GM21526 (cell line): ENCODE results near the gene INO80C.
A peak's percentile ranks its signal among the peaks of the same experiment; 100 is the strongest.

Experiments used
- ATAC-seq: cut with Tn5 transposase; IDR thresholded peaks from one replicate; pipeline ENCODE4 v1.9.1; 2021; ENCODE audit warnings: moderate library complexity; ENCODE audit not compliant: unreplicated experiment, low FRiP score

The INO80C gene

GRCh38 chr18:35497370-35498197, at the start of gene INO80C:
TSS of gene INO80C (minus strand) at chr18:35497960. CDS start at chr18:35497874, 86 bp downstream.
- peak; percentile 93 for ATAC-seq

DNA sequence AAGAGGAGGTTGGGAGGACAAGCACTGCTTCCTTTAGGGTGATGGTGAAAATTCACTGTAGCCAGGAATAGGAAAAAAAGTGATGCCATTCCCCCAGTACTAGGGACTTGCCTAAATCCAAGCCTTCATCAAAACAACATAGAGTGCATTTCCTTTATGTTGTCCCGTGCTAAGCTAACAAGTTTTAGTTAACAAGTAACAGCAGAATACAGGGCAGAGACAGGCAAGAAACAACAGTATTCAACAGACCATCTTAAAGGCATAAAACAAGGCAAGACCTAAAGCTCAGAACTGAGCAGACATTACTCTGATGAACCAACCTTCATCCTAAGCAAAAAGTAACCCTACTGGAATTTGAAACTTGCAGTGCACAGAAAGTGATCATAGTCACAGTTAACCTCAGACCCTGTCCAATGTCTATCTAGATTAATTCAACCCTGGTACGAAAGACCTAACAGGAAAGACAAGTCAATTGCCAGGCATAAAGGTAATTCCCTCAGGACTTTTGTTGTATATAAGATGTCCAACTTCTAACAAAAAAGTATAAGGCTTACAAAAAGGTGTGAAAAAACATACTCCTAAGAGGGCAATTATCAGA, 49.3 kb upstream of the INO80C start:
- no peak for ATAC-seq

GRCh38 chr18:35542356-35542755, 44.6 kb upstream of the INO80C start:
- no peak for ATAC-seq

GRCh38 chr18:35535297-35535696, 37.5 kb upstream of the INO80C start:
- ATAC-seq: no peak

GRCh38 chr18:35533916-35534405, 36.2 kb upstream of the INO80C start:
- no peak for ATAC-seq

DNA sequence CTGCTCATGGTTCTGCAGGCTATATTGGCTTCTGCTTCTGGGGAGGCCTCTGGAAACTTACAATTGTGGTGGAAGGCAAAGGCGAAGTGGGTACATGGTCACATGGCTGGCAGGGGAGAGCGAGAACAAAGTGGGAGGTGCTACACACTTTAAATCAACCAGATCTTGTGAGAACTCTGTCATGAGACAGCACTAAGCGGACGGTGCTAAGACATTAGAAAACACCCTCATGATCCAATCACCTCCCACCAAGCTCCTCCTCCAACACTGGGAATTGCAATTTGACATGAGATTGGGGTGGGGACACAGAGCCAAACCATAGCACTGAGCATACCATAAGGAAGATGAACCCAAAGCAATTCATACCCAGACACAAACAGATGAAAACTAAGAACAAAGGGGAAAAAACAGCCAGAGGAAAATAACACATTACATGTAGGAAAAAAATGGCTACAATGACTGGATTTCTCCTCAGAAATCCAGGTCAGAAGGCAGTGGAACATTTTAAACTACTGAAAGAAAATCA, 31.1 kb upstream of the INO80C start:
- ATAC-seq: no peak

- ATAC-seq: no peak
Observed at GRCh38 chr18:35526495-35527059, 28.8 kb upstream of the INO80C start.

DNA sequence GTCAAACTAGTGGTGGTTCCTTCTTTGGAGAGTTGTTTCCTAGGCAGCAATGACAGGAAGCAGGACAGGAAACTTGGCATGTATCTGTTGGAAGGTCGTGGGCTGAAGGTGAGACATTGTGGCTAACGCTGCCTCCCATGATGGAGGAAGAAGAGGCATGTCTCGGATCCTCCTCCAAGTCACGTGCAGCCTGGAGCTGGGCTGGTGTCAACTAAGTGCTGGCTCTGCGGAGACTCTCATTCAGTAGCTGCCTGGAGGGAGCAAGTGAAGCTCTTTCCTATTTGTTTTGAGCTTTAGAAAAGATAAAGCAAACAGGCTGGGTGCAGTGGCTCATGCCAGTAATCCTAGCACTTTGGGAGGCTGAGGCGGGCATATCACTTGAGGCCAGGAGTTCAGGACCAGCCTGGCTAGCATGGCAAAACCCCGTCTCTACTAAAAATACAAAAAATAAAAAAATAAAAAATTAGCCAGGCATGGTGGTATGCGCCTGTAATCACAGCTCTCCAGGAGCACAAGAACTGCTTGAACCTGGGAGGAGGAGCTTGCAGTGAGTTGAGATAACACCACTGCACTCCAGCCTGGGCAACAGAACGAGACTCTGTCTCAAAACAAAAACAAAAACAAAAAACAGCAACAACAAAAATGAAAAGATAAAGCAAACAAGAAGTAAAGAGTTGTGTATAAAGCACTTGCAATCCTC, 28.2 kb upstream of the INO80C start:
- no peak for ATAC-seq

DNA sequence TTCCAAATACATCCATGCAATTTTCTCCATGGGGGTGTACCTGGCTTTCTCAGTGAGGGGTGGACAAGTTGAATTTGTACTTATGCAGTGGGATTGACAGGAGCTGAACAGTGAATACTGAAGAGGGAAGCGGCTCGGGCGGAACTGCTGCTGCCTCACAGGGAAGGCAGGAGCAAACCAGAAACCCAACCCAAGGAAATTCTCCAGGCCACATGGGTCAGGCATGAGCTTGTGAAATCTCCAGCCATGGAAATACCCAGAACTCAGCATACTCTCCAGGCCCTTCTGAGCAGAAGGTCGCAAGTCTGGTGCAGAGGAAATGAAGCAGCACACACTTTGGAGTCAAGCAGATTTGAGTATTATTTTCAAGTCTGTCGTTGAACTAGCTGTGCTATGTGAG, 26.5 kb upstream of the INO80C start:
- no peak for ATAC-seq

- no peak for ATAC-seq
Observed at GRCh38 chr18:35522130-35522959, 24.6 kb upstream of the INO80C start.

DNA sequence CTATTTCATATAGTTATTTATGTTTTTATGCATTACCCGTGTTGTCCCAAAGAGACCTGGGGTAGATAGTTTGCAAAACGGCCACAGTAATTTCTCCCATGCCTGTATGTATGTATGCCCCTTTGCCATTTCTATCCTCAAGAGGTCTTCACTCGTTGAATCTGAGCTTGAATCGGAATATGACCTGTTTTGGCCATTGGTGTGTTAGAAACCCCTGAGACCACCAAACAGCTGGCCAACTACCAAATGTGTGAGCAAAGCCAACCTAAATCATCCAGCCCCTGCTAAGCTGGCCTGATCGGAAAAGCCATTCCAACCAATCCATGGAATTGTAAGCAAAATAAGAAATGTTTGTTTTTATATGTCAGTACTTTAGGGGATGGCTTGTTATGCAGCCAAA, 23.4 kb upstream of the INO80C start:
- no peak for ATAC-seq

DNA sequence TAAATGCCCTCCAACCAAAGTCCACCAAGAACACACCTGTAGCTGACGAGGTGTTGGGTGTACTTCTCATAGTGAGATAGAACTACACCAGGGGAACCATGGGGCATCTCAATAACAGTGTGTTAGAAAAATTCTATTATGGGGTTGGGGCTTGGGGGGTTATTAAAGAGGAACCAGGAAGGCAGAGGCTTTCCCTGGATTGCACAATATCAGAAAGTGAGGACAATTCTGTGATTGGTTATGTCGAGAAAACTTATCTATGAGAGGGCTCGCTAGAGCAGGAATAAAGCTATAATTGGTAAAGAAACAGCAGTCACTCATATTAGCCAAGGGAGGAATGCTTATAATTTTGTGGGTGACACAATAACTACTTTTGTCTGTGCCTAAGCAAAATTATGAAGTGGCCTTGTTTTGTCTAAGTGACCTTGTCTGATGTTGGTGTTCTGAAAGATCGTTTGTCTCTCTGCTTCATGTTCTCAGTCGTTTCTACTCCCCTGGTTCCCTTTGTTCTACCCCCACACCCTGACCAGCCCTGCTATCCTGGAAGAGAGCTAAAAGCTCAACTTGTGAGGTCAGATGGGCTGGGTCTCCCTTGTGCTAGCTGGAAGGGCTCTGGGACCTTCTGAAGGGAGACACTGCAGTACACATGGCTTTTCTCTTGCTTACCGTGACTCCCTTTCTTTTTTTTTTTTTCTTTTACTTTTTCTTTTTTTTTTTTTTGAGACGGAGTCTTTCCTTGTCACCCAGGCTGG, 21.6 kb upstream of the INO80C start:
- ATAC-seq: no peak

GRCh38 chr18:35517715-35518114, 20.0 kb upstream of the INO80C start:
- ATAC-seq: no peak

- ATAC-seq: no peak
Observed at GRCh38 chr18:35516789-35517188, 19.0 kb upstream of the INO80C start.

DNA sequence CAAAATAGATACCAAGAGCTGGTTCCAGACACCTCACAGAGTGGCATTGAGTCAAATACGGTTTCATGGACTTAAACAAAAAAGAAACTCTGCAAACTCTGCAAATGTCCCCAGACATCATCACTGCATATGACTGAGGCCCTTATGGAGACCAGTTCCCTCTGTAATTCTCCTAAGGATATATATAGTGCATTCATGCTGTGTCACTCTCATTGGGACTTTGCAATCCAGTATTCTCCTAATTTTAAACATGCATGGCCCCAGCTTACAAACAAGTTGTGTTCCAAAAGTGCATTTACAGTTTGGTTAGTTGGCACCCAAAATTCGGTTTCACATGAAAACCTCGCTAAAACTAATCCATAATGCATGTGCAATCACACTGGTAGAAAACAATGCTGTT, 18.6 kb upstream of the INO80C start:
- ATAC-seq: no peak

DNA sequence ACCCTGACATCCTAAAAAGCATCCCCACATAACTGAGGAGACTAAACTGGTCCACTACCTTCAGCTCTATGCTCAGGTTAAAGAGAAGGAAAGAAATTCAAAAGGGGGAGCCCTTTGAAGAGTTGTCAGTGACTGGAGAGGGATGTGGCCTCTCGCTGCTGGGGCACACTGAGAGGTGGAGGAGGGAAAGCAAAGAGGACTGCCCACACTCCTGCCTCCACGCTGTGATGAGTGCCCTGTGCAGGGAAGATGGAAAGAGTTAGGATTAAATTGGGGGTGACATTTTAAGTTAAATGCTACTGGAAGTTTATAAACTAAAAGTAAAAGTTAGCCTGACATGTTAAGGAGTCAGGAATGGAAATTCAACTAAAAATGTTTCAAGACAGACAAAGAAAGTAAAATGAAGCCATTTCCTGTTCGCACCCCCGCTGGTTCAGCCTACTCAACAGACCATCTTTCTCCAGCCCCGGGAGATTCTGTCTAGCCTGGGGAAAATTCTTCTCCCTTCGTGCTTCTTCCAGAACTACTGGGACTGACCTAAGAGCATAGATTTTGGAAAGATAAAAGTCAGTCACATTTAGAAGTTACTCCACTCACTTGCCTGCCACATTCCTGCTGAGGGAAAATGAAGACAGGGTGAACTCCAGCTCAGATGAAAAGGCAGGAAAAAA, 17.8 kb upstream of the INO80C start:
- no peak for ATAC-seq

DNA sequence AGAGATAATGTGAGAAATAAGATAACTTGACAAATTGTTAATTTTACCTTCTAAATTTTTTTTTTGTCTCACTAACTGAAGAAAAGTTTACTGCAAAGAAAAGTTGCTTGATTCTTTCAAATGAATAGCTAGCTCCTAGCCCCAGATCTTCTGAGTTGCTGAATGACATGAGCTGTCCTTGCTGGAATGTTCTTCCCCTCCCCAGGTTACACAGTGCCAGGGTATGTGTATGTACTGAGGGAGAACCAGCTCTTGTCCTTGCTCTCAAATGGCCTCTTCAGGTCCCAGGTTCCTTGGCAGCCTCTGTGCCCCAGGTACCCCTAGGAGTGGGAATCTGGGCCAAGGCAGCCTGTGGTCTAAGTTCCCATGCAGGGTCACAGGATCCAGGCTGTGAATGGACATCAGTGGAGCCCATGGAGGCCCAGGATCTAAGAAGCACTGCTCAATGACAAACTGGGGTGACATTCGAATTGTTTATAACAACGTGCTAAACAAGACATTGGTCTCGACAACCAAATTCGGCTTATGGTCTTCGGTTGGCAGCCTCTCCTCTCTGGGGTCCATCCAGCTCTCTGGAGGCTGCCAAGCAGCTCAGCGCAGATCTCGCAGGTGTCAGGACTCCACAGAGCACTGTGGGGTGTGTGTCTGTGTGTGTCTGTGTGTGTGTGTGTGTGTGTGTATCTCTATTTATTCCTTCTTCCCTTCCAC, 17.1 kb upstream of the INO80C start:
- no peak for ATAC-seq

DNA sequence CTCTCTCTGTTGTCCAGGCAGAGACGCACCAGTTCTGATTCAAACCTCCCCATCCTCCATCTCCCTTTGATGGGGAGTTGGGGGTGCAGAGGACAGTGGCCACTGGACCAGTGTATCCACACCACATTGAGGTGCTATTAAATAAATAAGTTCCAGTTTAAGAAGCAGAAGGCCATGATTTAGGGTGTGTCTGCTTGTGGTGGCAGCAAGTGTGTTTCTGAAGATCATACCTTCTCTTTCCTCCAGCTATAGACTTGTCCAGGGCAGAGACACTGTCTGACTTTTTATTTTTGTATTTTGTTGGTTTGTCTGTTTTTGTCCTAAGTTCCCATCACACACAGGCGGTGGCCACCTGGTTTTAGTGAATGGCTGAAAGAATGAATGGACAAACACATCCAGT, 16.5 kb upstream of the INO80C start:
- no peak for ATAC-seq
